Measurements from ENCODE around the gene DNMT3A.

DNMT3A gene

GRCh38 chr2:25304826-25305596 is 36.7 kb downstream of the DNMT3A start:
- no peak for DNase-seq (ENCODE audit: extremely low read depth, low read depth)
- no peak for TF ChIP-seq CTCF (IDR thresholded peaks at IDR 0.05; ENCODE audit: low read depth, low read length)

GRCh38 chr2:25304321-25304720 is 37.4 kb downstream of the DNMT3A start:
- no peak for TF ChIP-seq CTCF (IDR thresholded peaks at IDR 0.05; ENCODE audit: low read depth, low read length)
- DNase-seq (ENCODE audit: extremely low read depth, low read depth) = no peak

GRCh38 chr2:25303633-25304236 is 38.0 kb downstream of the DNMT3A start:
- no peak for TF ChIP-seq CTCF (IDR thresholded peaks at IDR 0.05; ENCODE audit: low read depth, low read length)
- no peak for DNase-seq (ENCODE audit: extremely low read depth, low read depth)

- no peak for TF ChIP-seq CTCF (IDR thresholded peaks at IDR 0.05; ENCODE audit: low read depth, low read length)
- DNase-seq (ENCODE audit: extremely low read depth, low read depth) = no peak
Observed at GRCh38 chr2:25302758-25303375, 38.9 kb downstream of the DNMT3A start.

- no peak for DNase-seq (ENCODE audit: extremely low read depth, low read depth)
- no peak for TF ChIP-seq CTCF (IDR thresholded peaks at IDR 0.05; ENCODE audit: low read depth, low read length)
Observed at GRCh38 chr2:25301453-25302352, 40.0 kb downstream of the DNMT3A start.

- no peak for TF ChIP-seq CTCF (IDR thresholded peaks at IDR 0.05; ENCODE audit: low read depth, low read length)
- DNase-seq (ENCODE audit: extremely low read depth, low read depth) = no peak
Observed at GRCh38 chr2:25300001-25300400, 41.7 kb downstream of the DNMT3A start.

Data from AG09319 (cell line).